Ecto neural progenitor cell (in vitro differentiated cells): ENCODE measurements around the gene RNF4.
"Not testable (repeated sequence)": the region's sequence is repeated elsewhere in the genome, so short reads cannot be mapped to it uniquely, and the experiment has no call there.

ENCODE experiments used
- DNase-seq: peaks from one replicate; pipeline ENCODE4 v3.0.0-alpha.2; 2018; ENCODE audit warnings: low spot score

RNF4 gene

DNA sequence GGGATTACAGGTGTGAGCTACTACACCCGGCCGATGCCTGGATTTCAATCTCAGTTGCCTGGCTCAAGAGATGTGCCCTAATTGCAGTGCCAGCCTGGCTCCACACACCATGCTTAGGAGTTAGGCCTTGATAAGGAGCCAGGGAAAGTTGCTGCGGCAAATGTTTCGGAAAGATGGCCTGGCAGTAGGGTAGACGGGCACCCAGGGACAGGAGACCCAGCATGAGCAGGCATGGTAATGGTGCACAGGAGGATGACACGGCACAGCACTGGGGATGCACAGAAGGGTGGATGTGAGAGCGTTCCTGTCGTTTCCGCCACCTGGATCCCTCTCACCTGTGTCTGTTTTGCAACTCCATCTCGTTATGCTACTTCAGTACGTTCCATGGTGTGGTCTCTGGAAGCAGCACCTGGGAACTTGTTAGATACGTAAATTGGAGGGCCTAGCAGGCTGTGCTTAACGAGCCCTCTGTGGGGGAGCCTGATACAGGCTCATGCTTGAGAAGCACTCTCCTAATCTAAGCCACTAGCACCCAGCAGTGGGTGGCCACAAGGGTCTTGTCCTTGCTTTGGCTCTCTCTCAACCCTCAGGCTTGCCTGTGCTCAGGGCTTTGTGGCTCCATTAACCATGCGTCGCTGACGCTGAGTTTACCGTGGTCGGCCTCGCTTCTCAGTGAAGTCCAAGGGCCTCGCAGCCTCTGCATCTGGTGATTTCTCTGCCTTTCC lies 20.3 kb downstream of the RNF4 start:
- DNase-seq = no peak

DNA sequence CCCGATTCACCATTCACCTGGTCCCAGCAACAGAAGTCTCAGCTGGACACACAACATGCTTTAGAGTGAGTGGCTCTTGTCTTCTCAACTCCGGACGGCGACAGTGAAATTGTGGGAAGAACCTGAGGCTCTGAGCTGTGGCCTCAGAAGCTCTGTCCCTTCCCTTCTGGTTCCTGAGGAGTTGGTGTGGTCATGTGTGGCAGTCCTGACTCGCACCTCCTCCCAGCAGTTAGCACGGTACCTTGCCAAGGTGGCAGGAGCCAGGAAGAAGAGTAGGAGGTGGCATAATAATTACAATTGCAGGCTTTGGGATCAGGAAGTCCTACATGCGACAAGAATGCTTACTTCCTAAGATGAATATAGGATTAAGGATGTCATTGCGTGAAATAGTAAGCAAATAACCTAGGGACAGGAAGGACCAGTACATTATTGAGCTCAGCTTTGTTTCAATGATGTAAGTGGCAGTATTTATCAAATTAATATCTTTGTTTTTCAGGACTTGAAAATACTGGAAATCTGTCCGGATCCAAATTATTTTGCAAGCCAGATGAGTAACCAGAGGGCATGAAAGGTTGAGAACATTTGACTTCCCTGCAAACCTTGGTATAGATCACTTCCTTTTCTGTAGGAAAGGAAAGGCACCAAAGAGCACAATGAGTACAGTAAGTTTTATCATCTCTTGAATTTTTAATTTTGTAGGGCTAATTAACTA lies 21.1 kb downstream of the RNF4 start:
- DNase-seq = no peak

DNA sequence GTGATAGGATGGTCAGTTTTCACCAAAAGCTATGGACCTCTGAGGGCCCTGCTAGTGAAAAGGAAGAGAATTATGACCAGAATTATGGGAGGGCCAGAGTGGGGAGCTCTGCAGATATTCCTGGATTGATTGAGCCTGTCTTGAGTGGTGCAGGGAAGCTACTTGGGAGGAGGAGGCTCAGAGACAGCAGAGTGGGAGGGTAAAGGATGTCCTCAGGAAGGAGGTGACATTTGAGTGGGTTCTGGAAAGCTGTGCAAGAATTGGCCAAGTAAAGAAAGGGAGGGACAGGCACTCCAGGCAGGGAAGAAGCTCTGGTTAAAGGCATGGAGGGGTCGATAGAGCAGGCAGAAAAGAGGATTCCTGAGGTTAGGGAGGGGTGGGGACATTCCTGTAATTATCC lies 24.1 kb downstream of the RNF4 start:
- no peak for DNase-seq

DNA sequence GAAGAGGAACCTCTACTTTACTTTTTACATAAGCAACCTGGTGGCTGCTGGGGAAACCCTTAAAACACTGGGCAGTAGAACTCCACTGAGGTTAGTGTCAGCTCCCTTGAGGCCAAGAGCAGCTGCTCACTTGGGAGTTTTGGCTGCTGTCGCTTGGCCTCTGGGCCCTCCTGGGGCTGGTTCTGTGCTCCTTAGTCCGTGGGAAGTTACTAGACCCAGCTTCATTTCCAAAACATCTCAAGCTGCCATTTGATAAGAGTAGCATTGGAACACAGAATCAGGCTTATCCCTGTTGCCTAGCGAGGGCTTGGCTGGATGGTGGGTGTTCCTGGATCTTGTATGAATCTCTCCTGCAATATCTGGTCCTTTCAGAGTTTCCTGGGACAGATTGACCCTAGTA lies 26.1 kb downstream of the RNF4 start:
- no peak for DNase-seq

GRCh38 chr4:2497324-2497723 lies 28.4 kb downstream of the RNF4 start:
- DNase-seq = no peak

DNA sequence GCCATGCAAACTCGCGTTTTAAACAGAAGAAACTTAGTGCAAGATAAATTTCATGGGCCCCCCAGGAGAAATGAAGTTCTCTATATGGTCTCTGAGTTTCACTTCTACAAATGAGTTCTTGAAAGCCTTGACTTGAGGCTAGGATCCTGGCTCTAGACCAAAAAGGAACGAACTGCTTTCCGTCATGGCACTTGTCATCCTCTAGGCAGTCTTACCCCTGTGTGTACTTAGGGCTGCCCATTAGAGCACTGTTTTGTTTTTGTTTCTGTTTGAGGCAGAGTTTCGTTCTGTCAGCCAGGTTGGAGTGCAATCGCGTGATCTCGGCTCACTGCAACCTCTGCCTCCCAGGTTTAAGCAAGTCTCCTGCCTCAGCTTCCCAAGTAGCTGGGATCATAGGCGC lies 29.0 kb downstream of the RNF4 start:
- DNase-seq = no peak

DNA sequence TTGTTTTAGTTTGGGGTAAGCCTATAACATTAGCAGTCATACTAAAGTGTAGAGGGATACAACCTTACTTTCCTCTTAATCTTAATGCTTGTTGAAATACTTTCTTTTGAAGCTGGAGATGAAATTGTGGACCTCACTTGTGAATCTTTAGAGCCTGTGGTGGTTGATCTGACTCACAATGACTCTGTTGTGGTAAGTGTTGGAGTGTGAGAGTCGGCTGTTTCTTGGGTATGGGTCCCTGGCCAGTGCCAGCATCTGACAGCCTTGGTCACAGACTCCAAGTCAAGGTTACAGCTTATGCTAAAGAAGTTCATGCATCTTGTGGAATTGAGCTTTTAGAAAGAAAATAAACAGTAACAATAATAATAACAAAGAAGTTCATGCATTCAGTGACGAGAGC lies 31.6 kb downstream of the RNF4 start:
- DNase-seq = no peak

GRCh38 chr4:2501034-2501594 lies 32.2 kb downstream of the RNF4 start:
- DNase-seq = no peak

DNA sequence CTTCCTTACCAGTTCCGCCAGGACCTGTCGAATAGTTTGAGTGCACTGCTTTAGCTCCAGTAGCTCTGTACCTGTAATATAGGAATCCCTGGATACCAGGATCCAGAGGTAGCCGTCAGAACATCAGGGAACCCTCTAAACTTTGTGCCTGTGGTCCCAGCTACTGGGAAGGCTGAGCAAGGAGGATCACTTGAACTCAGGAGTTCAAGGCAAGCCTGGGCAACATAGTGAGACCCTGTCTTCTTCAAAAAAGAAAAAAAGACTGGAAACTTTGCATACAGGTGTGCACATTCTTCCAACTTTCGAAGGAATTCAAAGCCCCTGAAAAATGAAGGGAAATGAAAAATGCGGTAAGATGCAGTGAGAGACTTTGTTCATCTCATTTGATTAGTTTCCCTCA lies 34.9 kb downstream of the RNF4 start:
- DNase-seq = no peak

DNA sequence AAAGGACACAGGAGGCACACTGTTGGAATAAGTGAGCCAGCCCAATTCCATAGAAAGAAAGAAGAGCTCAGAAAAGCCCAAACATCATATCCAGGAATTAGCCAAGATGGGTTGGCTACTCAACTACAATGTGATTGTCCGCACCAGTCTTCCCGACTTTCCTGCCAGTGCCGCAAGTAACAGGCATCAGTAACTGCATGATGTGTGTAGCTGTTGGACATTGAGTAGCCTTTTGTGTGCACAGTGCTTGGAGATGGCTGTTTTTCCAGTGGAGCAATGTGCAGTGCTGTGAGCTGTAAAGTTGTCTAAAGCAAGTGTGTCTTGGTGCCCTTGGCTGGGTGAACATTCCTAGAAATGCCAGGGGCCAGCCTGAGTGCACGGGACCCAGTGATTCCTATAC lies 38.4 kb downstream of the RNF4 start:
- DNase-seq = no peak

- DNase-seq = no peak
Measured at GRCh38 chr4:2507855-2508254, 38.9 kb downstream of the RNF4 start.

- no peak for DNase-seq
Measured at GRCh38 chr4:2510351-2511259, 41.7 kb downstream of the RNF4 start.

DNA sequence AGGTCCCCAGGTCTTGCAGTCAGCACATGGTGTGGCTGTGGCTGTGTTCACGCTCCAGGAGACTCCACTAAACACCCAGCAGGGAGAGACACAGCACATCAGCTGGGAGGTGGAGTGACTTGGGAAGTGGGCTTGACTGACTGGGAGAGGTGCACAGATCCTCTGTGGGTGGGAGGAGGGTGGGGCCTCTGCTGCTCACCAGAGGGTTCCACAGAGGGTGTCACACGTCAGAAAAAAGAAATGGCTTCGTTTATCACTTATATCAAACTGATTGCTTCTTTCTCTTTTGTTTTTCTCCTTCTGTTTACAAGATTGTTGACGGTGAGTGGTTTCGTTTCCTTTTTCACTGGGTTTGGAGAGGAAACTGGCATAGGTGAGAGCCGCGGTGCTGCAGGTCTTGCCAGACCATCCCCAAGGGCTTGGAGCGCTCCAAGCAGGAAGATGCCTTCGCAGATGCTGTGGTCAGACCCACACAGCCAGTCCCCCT lies 42.8 kb downstream of the RNF4 start:
- no peak for DNase-seq

DNA sequence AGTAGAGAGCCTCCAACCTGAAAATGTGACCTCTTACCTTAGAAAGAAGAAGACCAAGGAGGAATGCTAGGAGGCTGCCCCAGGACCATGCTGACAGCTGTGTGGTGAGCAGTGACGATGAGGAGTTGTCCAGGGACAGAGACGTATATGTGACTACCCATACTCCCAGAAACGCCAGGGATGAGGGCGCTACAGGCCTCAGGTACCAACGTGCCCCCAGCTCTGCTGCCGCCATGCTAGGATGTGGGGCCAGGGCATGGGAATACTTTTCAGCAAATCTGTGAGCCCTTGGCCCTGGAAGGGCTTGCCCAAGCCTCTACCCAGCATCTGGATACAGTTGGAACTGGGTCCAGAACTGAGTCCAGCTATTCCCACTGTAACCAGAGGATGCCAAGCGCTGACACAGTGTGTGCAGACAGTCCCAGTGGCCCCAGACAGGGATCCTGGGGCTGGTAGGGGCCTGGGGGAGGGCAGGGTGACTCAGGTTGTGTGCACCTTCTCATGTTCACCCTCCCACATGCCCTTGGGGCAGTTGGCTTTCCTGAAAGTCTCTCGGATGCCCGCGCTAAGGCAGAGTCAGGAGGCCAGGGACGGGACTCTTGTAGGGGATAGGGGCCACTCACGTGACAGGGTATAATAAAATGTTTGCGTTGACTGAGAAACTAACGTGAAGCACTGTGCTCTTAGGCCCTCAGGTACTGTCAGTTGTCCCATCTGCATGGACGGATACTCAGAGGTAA lies 43.7 kb downstream of the RNF4 start:
- DNase-seq = no peak

DNA sequence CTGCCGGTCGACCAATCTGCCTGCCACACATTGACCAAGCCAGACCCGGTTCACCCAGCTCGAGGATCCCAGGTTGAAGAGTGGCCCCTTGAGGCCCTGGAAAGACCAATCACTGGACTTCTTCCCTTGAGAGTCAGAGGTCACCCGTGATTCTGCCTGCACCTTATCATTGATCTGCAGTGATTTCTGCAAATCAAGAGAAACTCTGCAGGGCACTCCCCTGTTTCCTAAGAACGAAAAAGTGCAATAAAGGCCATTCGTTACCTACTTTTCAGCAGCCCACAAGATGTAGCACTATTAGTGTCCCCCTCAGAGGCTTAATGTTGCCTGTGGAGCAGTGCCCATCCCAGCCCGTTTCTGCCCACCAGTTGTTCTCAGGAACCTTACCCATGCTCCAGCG lies 45.3 kb downstream of the RNF4 start:
- DNase-seq = not testable (repeated sequence)

GRCh38 chr4:2514944-2515343 lies 46.0 kb downstream of the RNF4 start:
- DNase-seq = not testable (repeated sequence)

- DNase-seq = no peak
Measured at GRCh38 chr4:2515830-2516550, 47.1 kb downstream of the RNF4 start.

DNA sequence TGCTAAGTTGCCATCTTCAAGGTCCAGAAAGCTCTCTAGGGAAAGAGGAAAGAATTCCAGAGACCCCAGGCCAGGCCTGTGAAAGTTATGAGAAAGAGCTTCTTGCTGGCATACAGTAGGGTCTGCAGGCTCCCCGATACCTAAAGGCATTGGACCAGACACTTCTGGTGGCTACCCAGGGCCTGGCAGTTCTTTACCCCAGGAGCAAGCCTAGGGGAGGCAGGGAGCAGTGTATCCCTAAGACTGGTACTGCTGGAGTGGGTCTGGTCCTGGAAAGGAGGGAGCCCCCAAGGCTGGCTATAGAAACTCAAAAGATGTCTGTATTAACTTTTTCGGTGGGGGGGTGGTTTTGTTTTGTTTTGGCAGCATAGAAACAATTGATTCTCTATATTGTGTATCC lies 47.7 kb downstream of the RNF4 start:
- DNase-seq = no peak

GRCh38 chr4:2526559-2526958 lies 57.7 kb downstream of the RNF4 start:
- no peak for DNase-seq

- no peak for DNase-seq
Measured at GRCh38 chr4:2534904-2535375, 66.0 kb downstream of the RNF4 start.
